HG03064 (cell line): ENCODE measurements around the gene ITGA5.

Experiments
- ATAC-seq: cut with Tn5 transposase; IDR thresholded peaks from one replicate; pipeline ENCODE4 v1.9.1; 2021; ENCODE audit warnings: low read depth; ENCODE audit not compliant: unreplicated experiment

ITGA5 gene

DNA sequence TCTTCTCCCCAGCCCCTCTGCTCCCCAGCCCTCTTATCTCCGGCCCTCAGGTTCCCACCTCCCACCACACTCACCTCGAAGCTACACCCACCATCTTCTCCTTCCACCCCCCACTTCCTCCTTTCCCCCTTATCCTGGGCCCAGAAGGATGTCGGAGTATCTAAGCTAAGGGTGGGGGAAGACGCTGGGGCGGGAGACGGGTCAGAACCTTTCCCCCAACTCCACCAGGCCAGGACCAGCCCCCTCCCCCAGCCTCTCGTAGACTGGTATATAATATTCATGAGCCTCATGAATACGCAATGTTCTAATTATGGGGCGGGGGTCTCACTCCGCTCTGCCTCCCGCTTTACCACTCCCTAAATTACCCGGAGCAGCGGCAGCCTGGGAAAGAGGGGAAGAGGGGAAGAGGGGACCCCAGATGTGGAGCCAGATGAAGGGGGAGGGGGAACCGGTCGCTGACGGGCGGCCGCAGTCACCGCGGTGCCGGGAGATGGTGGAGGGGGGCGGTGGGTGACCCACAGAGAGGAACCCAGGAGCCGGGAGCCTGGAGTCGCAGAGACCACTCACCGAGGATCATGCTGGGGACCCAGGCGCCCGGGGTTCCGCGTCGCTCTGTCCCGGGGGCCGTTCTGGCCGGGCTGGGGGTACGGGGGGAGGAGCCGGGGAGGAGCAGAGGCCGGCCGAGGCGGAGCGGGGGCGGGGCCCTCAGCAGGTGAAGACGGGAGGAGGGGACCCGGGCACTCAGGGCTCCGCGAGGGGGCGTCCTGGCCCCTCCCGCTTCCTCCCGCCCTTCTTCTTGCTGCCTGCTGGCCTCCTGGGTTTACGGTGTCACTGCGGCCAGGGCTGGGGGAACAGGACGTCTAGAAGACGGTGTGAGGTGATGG, 28.2 kb downstream of the ITGA5 start:
- ATAC-seq, result peak; percentile 55

DNA sequence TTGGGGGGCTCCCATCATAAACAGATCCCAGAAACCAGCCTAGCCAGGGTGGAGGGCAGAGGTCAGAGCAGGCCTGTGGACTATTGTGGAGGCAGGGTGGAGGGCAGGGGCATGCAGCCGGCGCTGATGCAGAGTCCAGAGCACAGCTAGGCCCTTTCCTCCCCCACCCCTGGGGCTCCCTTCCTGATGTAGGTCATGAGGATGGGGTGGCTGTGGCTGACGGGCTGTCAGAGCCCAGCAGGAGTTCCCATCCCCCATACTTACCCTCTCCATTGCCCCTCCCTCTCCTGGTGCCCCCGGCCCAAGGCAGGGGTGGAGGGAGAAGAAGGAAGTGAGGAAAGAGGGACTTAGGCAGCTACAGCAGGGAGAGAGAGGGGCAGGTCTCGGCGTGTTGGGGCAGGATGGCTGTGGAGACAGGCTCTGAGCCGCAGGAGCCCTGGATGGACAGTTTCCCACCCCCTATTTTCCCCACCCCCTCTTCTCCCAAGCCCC, 28.8 kb downstream of the ITGA5 start:
- ATAC-seq, result no peak

DNA sequence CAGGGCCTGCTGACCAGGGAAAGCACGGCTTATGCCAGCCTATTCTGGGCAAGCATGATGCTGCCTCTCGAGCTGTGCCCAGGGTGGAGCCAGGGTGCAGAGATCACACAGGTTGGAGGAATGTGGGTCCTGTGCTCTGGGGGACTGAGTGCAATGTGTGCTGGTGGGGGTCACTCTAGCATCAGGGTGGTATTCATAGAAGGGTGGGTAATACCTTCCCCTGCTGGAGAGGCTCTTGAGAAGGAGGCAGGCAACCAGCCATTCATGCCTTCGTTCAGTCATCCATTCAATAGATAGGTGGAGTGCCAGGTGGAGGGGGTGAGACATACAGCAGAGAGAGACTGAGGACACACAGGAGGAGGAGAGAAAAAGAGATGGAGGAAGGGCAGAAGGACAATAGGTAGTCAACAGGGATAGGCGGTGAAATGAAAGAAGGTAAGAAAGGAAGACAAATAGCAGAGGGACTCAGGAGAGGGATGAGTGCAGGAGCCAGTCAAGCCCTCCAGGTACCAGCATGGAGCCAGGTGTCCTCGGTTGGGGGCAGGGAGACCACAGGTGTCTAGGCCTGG, 29.4 kb downstream of the ITGA5 start:
- ATAC-seq, result no peak

DNA sequence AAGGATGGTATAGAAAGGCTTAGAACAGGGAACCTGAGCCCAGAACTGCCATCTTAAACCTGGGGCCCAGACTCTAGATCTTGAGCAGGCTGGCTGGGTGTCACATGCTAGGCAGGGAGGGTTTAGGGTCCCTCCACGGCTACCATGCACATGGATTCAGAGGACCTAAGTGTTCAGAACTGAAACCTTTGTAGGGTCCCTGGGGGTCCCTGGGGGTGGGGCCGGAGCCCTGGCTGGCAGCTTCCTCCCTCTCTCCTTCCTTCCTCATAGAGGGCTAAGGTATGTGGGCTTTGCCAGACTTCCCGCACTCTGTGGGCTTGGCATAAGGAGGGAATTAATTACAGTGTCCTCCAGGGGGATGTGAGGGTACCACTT, 29.9 kb downstream of the ITGA5 start:
- ATAC-seq, result no peak

- ATAC-seq, result no peak
Observed at GRCh38 chr12:54388237-54389133, 30.6 kb downstream of the ITGA5 start.

DNA sequence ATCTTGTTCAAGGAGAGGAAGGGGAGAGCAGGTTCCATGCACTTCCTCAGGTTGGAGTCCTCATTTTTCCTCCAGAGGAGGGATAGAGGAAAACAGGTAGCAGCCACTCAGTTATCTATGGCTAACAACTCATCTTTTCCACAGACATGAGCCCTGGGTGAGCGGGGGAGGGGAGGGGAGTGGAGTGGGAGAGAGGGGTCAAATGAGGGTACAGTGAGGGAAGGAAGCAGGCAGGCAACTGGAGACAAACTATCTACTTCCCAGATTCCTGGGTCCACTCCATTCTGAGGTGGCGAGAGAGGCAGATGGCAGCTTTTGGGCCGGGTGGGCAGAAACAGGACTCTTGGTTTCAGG, 32.0 kb downstream of the ITGA5 start:
- ATAC-seq, result no peak

- no peak for ATAC-seq
Observed at GRCh38 chr12:54386403-54387113, 32.5 kb downstream of the ITGA5 start.

DNA sequence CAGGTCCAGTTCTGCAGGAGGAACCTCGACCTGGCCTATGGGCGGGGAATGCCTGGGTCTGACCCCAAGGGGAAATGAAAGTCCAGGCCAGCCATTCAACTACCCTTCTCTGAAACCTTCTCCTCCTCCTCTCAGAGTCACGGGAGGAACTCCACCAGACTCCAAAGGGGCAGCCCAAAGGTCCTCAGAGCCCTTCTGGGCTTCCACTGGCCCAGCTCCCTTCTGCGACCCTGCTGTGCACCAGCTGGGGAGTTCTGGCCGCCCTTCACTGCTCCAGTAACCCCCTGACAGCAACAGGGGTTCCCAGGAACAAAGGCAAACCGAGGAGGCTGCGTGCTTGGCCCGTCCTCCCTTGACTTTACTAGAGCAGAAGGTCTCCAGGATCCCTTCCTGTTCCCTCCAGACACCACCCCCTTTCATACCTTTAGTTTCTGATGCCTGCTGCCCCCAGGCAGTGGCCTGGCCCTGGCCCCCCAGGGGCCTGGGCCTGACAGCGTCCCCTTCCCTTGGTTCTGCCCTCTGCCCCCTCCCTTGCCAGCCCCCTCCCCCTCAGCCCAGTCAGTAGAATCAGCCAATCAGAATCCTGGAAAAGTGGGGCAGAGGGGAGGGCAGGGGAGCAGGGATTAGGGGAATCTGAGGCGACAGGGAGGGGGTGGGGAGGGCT, 33.7 kb downstream of the ITGA5 start:
- ATAC-seq, result no peak

- ATAC-seq, result no peak
Observed at GRCh38 chr12:54384591-54385041, 34.5 kb downstream of the ITGA5 start, which contains the start of gene ZNF385A. Gene ZNF385A (minus strand): TSS chr12:54384733. CDS start chr12:54384514, 219 bp downstream.

- ATAC-seq, result no peak
Observed at GRCh38 chr12:54383041-54383609, 35.9 kb downstream of the ITGA5 start.

DNA sequence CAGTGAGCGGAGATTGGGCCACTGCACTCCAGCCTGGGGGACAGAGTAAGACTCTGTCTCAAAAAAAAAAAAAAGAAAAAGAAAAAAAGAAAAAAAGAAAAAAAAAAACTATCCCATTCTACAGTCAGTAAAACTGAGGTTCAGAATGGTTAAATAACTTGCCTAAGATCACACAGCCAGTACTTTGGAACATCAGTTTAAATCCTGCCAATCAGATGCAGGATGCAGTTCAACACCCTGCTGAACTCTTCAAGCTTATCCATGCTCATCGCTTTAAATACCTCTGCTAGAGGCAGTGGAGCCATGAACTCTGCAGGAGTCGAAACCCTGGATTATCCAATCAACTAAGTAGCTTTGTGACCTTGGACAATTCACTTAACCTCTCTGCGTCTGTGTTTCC, 37.9 kb downstream of the ITGA5 start:
- no peak for ATAC-seq

DNA sequence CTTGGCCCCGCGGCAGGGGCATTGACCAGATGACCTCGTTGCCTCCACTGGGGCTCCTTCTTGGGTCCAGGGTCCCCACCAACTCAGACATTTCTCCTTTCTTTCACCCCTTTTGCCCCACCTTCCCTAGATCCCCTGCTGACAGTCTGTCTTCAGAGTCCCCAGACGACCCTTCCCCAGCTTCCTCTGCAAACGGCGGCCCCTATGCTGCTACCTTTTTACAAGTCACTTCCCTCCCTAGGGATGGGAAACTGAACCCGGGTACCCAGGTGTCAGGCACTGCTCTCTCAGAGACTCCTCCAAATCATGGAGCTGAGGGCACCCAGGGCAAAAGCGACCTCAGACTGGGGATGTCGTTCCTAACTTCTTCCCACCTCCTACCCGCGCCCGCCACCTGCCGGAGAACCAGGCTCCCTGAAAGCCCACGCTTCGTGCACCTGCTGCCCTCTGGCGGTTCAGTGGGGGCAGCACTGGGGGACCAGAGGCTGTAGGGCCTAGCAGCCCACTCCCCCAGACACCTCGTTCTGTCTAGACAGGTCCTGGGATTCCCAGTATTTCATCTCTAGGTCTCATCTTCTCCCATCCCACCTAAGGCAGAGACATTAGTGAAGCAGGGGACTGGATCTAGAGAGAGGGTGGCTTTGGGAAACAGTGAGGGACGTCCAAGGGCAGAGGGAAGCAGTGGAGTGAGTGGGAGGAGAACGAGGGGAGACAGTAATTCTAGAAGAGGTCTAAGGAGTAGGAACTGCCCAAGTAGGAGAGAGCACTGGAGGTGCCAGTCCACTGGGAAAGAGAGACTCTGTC, 39.5 kb downstream of the ITGA5 start:
- no peak for ATAC-seq

GRCh38 chr12:54378796-54379397, 40.2 kb downstream of the ITGA5 start:
- ATAC-seq, result no peak

- ATAC-seq, result no peak
Observed at GRCh38 chr12:54377797-54378515, 41.1 kb downstream of the ITGA5 start.

- ATAC-seq, result no peak
Observed at GRCh38 chr12:54377007-54377406, 42.1 kb downstream of the ITGA5 start.

DNA sequence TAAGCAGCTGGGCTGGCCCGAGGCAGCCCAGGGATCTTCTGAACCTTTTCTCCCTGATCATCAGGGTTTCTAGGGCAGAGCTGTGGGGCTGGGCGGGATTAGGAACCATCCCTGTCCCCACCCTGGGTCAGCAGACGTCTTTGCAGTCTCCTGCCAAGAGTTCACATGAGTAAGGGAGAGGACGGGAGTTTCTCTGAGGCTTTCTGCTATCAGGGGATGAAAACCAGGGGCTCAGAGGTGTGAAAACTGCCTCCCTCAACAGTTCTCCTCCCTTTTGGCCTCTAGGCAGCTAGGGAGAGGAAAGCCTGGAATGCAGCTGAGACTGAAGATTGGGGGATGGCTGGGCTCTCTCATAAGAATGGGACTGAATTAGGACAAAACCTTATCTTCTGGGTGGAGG, 42.5 kb downstream of the ITGA5 start:
- ATAC-seq, result no peak

- ATAC-seq, result no peak
Observed at GRCh38 chr12:54375259-54375579, 43.8 kb downstream of the ITGA5 start.
